ENCODE measurements around the gene CHD5.

- no peak for TF ChIP-seq CTCF (conservative IDR thresholded peaks at IDR 0.05; ENCODE audit: low read length)
- TF ChIP-seq EZH2phosphoT487 (IDR thresholded peaks at IDR 0.05; ENCODE audit: borderline replicate concordance), result no peak
Measured at GRCh38 chr1:6057170-6057845, 122.8 kb downstream of the CHD5 start.

All from Loucy (cell line).